GM21619 (cell line): ENCODE results near the gene FADS3.

ENCODE experiments used
- ATAC-seq: cut with Tn5 transposase; IDR thresholded peaks from one replicate; pipeline ENCODE4 v1.9.1; 2021; ENCODE audit not compliant: unreplicated experiment

FADS3 gene

DNA sequence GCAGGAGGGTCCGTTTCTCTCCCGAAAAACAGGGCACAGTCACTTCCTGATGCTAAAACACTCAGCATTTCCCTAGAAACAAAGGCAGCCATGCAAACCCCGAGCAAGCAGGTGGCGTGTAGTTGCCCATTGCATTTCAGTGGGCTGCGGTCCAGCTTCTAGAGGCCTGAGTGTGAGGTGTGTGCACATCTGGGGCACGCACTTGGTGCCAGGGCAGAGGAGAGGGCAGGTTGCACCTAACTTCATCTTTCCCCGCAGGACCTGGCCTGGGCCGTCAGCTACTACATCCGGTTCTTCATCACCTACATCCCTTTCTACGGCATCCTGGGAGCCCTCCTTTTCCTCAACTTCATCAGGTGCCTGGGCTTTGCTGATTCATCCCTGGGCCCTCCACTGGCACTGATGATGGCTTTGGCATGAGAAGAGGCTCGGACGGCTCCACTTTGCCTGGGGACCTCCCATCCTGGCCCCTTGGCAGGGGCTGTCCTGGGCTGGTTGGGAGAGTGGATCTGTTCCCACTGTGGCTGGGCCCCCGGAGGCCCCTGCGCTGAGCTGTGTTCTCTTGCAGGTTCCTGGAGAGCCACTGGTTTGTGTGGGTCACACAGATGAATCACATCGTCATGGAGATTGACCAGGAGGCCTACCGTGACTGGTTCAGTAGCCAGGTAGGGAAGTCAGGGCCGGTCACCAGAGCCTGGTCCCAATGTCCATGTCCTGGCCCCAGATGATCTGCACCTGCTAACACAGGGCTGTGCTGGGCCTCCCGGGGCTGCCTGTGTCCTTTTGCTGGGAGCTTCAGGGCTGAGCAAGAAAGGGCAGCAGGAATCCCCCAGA is 28.4 kb downstream of the FADS3 start:
- ATAC-seq, result no peak

DNA sequence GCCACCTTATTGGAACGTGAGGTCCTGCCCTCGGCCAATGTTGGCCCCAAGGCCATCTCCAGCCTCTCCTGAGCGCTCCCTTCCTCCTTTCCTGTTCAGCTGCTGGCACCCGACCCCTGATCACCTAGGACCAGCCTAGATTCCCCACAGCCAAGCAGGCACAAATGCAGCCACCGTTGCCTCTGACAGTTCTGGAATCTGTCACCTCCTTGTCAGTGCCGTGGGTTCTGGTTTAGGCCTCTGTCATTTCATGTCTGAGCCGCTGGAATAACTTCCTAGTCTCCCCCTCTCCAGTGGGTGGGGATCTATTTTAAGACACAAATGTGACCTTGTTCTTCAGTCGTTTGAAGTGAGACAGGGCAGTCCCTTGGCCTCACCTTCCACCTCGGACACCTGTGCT is 29.7 kb downstream of the FADS3 start:
- ATAC-seq, result no peak

DNA sequence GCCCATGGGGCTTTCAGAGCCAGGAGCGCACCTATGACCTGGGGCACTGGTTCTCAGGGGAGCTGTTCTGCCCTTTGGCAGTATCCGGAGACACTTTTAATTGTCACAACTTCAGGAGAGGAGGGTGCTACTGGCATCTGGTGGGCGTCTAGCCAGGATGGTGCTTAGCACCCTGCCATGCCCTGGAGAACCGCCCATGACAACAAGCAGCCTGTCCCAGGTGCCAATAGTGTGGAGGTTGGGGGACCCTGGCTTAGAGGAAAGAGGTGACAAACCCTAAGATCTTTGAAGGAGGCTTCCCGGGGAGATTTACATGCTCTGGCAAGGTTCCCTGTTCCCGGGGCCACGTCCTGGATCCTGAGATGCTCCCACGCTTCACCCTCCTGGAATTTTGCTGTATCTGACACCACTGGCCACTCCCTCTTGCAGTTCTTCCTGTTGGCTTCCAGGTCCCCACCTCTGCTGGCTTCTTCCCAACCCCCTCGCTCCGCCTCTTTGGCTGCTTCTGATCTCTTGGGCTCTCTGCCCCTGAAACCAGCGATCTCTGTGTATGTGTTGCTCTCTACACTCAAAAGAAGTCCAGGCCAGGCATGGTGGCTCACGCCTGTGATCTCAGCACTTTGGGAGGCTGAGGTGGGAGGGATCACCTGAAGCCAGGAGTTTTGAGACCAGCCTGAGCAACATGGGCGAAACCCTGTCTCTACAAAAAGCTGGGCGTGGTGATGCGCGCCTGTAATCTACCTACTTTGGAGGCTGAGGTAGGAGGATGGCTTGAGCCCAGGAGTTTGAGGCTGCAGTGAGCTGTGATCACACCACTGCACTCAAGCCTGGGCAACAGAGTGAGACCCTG is 31.1 kb downstream of the FADS3 start:
- no peak for ATAC-seq

DNA sequence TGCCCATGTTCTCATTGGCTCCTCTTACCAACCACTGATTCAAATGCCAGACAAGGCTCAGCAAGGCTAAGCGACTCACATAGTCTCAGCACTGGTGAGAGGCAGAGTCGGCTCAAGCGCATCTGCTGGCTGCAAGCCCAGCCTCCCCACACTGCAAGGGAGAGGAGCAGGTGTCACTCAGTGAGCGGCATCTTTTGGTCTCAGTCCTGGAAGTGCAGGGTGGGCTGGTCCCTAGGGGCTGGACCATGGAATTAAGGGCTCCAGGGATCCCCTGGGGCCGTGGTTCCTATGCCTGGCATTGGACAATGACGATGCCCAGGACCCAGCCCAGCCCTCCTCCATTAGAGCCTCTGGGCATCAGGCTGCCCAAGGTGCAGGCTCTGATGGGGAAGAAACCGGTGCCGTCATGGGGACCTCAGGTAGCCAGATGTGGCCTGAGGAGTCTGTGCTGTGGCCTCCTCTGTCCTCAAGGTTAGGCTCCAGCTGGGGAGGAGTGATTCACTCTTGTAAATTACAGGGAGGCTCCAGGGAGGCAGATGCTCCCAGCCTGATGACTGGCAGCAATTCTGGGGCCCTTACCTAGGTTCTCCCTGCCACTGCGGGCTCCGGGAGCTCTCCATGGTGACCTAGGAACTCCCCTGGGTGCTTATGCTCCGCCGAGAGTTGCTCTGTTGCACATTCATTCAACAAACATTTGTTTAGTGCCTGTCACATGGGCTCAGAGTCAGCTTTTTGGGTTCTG is 35.2 kb downstream of the FADS3 start:
- no peak for ATAC-seq

DNA sequence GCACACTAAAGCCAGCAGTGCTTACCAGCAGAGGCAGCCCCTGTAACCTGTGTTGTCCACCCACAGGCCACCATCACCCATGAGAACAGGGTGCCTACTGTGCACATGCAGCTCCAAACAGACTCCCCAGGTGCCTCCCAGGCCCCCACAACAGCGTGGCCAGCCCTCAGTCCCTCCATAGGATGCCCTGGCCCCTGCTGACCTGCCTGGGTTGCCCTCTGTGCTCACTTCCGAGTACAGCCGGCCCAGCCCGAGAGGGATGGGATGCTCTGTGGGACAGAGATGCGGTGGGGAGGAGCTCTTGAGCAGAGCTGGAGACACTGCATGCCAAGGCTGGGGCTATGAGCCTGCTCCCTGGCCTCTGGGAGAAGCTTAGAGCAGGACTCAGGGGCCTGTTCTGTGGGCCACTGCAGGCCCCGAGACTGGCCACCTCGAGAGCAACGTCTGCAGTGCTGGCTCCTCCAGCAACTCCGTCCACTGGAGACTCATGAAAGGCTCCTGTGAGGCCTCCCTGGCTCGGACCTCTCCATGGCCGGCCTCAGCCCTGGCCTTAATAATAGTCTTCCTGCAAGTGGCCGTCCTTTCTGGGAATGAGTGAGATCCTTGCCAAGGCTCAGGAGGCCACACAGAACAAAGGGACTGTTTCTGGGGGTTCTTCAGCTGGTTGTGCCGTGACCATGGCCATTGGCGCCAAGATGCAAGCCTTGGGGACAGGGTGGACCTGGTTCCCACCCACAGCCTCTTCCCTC is 36.2 kb downstream of the FADS3 start:
- no peak for ATAC-seq

DNA sequence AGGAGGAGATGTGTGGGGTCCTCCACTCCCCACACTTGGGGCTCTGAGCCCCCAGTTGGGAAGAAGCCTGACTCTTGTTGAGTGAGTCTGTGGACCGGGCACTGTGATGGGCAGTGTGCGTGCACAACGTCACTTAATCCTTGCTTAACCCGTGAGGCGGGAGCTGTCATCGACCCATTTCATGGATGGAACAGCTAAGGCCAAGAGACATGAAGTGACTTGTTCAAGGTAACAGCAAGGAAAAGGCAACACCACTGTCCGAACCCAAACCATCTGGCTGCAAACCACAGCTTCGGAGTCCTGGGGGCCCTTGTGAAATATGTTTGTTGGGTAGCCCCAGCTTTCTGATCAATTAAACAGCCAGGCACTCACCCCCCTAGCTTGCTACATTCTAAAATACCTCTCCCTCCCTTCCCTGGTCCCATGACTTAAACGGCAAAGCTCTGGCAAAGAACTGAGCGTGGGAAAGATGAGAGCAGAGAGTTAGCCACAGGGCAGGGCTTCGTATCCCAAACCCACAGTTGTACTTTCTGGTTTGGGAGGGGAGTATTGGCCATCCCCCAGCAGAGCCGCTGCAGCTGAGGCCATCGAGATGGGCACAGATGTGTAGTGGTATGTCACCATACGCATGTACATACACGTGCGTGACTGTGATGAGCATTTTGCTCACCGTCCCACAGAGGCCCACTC is 37.0 kb downstream of the FADS3 start:
- ATAC-seq, result no peak

DNA sequence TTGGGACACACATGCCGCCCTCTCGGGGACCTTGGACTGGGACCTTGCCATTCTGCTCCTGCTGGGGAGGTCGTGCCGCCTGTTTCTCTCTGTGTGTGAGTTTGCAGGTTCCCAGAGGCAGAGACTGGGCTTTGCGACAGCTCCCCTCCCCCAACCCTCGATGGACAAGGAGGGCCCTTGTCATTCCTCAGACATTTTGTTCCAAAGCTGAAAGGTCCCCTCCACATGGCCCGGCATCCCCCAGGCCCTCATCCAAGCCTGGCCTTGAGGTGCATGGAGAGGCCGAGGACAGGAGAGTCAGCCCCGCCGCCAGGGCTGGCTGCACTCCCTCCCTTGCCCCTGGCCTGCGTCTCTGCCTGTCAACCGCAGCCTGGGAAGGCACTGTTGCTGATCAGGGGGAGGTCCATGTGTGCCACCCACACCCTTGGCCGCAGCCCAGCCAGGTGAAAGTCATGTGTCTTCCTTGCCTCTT is 37.6 kb downstream of the FADS3 start:
- ATAC-seq, result no peak

DNA sequence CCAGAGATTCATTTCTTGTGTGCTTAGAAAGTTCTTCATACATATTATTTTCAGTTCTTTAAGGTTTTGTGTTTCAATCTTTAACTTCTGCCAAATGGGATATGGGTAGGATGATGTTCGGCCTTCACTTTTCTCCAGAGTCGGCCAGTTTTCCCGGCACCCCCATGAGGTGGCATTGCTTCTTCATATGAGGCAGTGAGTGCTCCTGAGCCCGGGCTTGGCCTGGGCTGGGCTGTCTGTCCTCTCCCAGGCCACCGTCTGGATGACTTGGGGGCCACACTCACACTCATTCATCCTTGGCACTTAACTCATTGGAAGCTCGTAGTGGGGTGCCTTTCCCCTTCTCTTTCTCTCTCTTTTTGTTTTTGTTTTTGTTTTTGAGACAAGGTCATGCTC is 39.4 kb downstream of the FADS3 start:
- no peak for ATAC-seq

DNA sequence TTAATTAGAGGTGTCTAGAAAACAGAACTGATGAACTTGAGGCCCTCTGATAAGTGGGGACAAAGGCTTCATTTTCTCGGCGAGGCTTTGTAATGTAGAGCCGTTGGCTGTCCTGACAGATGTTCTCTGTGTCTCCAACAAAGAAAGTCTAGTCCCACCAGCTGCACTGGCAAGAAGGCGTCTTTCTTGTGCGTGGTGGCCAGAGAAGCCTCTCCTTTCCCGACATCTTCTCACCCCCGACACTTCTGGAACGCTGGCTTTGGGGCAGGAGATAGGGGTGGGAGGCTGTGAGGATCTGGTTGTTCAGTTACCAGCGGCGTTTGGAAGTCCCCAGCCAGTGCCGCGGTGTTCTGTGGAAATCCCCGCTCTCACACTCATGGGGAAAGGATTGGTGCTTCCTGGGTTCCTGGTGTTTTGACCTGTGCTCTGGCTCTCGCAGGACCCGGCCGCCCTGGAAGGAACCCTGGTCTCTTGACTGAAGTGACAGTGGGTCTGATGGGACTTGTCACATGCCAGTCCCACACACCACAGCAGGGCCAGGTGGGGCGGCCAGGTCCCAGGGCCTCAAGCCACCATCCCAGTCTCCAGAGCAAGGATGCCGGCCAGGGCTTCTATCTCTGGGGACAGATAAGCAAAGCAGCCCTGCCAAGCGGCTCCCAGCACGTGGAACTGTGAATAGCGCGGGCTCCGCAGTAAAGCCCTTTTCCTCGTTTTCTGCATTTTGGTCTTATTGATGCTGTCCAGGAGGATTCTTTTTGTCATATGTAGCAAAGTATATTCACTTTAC is 40.0 kb downstream of the FADS3 start:
- no peak for ATAC-seq

DNA sequence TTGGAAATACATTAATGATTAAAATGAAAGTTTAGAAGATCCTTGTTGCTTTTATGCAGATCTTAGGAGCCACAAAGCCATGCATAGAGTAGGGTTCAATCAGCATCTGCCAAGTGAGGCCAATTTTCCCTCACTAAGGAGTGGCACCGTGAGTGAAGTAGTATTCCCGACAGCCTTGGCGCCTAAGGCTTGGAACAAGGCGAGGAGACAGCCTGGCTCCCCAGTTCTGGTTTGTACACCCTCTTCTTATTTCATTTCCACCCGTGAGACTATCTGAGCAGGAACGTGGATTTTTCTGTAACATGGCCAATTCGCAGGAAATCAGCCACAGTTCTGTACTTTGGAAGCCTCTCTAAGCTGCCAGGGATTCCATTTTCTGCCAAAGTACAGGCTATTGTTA is 40.7 kb downstream of the FADS3 start:
- no peak for ATAC-seq

DNA sequence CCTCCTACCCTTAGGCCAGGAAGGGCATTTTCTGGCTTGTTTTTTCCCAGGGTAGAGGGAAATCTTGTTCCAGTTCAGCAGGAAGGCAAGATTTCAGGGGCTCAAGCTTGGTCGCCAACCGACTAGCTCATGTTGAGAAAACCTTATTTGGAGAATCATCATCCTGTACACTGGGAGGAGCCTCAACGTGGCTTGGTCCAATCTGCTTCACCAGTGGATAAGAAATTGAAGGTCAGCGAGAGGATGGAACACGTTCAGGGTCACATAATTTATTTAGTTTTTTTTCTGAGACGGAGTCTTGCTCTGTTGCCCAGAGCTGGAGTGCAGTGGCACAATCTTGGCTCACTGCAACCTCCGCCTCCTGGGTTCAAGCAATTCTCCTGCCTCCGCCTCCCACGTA is 42.7 kb downstream of the FADS3 start:
- no peak for ATAC-seq

DNA sequence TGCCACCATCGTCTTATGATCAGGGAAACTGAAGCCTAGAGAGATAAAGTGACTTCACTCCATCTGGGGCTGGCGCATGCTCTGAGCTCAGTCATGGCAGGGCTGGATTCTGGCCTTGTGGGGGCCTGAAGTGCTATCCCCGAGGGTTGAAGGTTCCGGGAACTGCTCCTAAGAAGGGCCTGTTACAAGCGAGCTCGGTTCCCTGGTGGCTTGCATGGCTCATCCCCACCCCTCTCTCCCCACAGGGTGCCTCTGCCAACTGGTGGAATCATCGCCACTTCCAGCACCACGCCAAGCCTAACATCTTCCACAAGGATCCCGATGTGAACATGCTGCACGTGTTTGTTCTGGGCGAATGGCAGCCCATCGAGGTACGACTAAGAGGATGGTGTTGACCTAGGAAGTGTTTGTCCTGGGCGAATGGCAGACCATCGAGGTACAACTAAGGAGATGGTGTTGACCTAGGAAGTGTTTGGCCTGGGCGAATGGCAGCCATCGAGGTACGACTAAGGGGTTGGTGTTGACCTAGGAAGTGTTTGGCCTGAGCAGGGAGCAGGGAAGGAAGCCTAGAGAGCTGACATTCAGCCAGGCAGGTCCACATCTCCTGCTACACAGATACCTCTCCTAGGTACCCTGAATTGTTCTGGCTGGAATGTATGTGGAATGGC is 43.3 kb downstream of the FADS3 start:
- ATAC-seq, result no peak

DNA sequence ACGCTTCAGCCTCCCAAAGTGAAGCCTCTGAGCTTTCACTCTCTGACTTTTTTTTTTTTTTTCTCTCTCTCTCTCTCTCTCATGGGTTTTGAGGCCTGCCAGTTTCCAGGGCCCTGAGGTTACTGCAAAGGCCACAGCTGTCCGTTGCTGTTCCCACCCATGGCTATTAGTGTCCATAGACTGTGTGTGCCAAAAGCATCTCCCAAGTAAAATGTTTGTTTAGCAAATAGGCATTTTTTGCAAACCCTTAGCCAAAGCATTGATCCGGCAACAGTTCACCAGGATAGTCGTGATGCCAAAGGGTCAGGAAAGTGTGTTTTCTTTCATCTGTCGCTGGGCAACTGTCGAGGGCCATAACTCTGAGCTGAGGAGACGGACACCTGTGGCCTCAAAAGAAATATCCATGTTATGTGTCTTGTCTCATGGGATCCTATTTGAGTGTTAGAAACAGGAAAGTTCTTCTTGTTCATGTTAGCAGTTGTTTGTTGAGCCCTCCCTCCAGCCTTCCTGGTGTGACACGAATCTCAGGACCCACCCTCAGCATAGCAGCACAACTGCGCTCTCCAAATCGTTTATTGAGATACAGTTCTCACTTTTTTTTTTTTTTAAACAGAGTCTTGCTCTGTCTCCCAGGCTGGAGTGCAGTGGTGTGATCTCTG is 44.9 kb downstream of the FADS3 start:
- no peak for ATAC-seq

DNA sequence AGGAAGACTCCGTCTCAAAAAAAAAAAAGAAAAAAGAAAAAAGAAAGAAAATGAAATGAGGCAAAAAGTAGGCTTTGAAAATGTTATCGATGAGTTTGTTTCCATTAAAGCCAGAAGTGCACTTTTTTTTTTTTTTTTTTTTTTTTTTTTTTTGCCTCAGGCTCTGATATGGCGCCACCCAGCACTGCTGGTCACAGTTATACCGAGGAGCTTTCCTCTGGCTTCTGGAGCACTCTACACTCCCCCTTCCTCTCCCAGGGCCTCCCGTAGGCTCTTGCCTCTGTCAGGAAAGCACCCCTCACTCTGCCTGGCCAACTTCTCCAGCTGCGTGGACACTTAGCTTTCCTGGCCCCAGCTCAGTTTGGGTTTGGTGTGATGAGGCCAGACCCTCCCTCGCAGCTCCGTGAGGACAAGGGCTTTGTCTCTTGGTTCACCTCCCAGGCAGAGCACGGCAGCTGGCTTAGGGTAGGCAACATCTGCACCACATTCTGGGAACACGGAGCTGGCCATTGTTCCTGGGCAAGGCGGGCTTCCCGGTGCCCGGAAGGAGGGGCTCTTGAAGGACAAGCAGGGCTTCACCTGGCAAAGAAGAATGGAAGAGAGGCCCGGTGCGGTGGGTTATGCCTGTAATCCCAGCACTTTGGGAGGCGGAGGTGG is 46.3 kb downstream of the FADS3 start:
- no peak for ATAC-seq

DNA sequence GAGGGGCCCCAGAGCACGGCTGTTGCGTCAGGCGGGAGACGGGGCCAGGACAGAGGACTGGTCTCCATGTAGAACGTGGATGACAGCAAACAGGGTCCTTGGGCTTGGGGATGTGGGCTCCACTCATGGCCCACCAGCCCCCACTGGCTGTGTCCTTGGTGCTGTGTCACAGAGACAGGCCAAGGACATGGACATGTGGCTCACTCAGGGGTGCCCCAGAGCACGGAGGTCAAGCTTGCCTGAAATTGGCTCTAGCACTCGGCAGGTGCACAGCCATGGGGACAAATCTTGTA is 48.9 kb downstream of the FADS3 start:
- no peak for ATAC-seq

DNA sequence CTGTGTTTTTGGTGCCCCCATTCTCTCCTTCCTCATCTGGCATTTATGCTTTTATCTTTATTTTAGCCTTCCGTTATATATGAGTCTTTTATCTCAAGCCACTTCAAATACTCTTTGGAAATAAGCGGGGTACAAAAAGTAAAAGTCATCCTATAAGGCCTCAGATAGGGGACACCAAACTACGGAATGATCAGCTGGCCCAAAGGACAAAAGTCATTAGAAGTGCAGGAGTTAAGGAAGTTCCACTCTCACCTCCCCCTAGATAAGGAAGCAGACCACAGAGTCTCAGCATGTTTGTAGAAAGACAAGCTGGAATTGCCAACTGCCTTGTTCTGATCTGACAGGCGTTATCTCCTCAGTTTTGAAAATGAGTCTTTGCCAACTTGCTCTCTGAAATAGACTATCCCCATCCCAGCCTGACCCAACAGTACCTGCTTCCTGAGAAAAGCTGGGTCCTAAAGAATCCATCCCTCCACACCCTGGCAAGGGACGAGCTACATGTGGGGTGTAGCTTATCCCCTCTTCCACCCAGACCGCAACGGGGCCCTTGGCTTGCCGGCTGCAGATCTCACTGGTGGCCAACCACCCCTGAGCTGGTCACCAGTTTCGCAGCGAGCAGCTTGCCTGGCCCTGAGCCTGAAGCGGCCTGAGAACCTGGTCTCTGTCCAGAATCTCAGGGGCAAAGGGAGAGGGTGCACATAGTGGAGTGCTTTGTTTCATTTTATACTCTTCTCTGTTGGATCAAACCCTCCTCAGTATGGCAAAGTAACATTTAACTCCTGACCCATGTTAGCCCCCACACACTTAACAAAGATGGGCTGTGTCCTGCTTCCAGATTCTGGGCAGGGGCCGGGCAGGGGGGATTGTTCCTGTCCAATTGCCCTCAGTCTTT is 49.5 kb downstream of the FADS3 start:
- ATAC-seq, result no peak

DNA sequence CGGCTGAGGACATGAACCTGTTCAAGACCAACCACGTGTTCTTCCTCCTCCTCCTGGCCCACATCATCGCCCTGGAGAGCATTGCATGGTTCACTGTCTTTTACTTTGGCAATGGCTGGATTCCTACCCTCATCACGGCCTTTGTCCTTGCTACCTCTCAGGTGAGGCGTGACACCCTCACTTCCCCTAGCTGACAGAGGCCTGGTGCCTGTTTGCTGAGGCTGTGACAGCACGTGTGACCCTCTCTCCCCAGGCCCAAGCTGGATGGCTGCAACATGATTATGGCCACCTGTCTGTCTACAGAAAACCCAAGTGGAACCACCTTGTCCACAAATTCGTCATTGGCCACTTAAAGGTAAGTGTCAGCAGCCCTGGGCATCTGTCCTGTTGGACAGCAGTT is 51.0 kb downstream of the FADS3 start:
- no peak for ATAC-seq
